Esophagus muscularis mucosa (tissue), 4 donors: ENCODE results near the gene DBP.

ENCODE experiments used
- EP300 ChIP-seq: sonication (generic); formaldehyde crosslinking; IDR thresholded peaks from one replicate; pipeline ENCODE4 v1.6.1; 2017; ENCODE audit warnings: antibody characterized with exemption
- POLR2A ChIP-seq: fragments of 450-650 bp; IDR thresholded peaks from one replicate; pipeline ENCODE4 v1.6.1; 2017; ENCODE audit warnings: antibody characterized with exemption, moderate library complexity, mild to moderate bottlenecking, low read depth
- POLR2AphosphoS5 ChIP-seq, 2 donors: sonication (generic); formaldehyde crosslinking; IDR thresholded peaks; one replicate each; pipeline ENCODE4 v1.6.1; 2017; ENCODE audit warnings: antibody characterized with exemption in 2 of 2
- TF ChIP-seq, protein P1 (sequence below), 3 experiments: fragments of 200-600 bp in 2 of 3; fragments of 450-650 bp in 1 of 3; sonication (generic) in 2 of 3; IDR thresholded peaks; one replicate each; pipeline ENCODE4 v1.5.1; 2017 to 2019; ENCODE audit warnings: antibody characterized with exemption in 3 of 3, mild to moderate bottlenecking in 2 of 3, moderate library complexity in 1 of 3

GRCh38 chr19:48614436-48615230, 22.5 kb downstream of the DBP start, which contains the start of gene FAM83E:
- TF ChIP-seq POLR2AphosphoS5 (IDR thresholded peaks at IDR 0.05) (no peak), POLR2A (no peak), EP300 (no peak)
- TF ChIP-seq, protein P1, sequence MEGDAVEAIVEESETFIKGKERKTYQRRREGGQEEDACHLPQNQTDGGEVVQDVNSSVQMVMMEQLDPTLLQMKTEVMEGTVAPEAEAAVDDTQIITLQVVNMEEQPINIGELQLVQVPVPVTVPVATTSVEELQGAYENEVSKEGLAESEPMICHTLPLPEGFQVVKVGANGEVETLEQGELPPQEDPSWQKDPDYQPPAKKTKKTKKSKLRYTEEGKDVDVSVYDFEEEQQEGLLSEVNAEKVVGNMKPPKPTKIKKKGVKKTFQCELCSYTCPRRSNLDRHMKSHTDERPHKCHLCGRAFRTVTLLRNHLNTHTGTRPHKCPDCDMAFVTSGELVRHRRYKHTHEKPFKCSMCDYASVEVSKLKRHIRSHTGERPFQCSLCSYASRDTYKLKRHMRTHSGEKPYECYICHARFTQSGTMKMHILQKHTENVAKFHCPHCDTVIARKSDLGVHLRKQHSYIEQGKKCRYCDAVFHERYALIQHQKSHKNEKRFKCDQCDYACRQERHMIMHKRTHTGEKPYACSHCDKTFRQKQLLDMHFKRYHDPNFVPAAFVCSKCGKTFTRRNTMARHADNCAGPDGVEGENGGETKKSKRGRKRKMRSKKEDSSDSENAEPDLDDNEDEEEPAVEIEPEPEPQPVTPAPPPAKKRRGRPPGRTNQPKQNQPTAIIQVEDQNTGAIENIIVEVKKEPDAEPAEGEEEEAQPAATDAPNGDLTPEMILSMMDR (IDR thresholded peaks at IDR 0.05): no peak
